GM12873 (cell line): ENCODE data around the gene DFFA.

Source experiments
- TF ChIP-seq, protein P1 (sequence below): IDR thresholded peaks from 2 replicates; pipeline ENCODE4 v1.5.1; 2012; ENCODE audit warnings: low read depth, mild to moderate bottlenecking, moderate library complexity, low read length, control low read depth; ENCODE audit not compliant: insufficient read depth; ENCODE audit errors: missing control alignments

Gene DFFA

DNA sequence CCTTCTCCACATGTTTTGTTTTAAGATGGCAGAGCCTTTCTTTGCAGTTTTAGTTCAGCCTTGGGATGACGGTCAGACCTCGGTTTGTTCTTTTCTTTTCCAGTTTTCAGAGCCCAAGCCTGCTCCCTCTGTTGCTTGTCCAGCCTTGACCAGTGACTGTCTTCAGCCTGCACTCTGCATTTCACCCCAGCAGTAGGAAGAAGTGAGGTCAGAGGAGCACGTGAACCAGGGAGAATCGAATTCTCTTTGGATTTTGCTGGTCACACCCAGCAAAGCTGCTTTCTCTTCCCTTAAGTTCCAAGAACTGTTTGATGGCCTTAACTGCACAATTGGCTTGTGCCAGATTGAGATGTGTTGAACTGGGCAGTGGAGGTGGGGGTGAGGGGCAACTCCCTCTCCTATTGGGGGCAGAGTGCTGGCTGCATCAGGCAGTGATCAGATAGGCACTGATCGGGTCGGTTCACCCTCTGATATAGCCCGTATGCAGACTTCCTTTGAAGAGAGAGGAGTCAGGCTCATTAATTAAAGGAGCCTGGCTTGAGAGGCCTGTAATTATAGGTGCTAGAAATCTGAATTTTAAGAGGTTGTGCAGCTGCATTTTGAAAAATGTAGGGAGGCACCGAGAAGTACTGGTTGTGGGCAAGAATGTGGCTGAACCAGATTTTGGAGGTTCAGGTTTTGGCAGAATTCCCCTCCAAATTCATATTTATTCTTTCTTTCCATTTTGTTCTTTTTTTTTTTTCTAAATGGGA is 44.8 kb upstream of the DFFA start:
- TF ChIP-seq, protein P1, sequence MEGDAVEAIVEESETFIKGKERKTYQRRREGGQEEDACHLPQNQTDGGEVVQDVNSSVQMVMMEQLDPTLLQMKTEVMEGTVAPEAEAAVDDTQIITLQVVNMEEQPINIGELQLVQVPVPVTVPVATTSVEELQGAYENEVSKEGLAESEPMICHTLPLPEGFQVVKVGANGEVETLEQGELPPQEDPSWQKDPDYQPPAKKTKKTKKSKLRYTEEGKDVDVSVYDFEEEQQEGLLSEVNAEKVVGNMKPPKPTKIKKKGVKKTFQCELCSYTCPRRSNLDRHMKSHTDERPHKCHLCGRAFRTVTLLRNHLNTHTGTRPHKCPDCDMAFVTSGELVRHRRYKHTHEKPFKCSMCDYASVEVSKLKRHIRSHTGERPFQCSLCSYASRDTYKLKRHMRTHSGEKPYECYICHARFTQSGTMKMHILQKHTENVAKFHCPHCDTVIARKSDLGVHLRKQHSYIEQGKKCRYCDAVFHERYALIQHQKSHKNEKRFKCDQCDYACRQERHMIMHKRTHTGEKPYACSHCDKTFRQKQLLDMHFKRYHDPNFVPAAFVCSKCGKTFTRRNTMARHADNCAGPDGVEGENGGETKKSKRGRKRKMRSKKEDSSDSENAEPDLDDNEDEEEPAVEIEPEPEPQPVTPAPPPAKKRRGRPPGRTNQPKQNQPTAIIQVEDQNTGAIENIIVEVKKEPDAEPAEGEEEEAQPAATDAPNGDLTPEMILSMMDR, result no peak

DNA sequence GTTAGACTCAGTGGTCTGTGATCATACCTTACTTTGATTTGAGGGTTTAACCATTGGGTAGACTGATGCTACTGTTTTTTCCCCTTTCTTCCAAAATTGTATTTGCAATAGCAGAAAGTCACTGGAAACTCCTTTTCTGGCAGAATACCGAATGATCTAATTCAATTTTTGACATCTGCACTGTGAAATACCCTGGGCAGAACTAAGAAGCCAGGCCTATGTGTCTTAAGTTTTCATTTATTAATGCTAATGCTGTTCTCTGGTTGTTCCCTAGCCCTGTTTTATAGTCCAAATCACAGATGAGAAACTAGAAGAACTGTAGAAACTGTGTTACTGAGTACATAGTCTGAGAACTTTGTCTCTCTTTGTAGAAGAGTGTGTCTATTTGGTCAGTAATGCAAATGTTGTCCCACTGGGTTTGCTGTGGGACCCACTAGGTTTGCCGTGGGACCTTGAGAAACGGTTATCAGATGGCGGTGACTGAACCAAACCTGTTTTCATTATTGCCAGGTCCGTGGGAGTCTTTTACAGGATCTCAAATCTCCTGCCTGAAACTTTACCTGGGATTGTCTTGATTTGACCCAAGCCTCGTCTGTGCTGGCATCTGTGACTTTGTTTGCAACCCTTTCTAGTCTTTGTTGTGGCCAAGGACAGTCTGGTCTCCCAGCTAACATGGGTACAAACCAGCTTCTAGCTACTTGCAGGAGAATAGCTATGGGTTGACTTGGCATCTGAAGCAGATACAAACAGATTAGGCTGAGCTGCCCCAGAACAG is 43.8 kb upstream of the DFFA start:
- TF ChIP-seq, protein P1, result no peak

DNA sequence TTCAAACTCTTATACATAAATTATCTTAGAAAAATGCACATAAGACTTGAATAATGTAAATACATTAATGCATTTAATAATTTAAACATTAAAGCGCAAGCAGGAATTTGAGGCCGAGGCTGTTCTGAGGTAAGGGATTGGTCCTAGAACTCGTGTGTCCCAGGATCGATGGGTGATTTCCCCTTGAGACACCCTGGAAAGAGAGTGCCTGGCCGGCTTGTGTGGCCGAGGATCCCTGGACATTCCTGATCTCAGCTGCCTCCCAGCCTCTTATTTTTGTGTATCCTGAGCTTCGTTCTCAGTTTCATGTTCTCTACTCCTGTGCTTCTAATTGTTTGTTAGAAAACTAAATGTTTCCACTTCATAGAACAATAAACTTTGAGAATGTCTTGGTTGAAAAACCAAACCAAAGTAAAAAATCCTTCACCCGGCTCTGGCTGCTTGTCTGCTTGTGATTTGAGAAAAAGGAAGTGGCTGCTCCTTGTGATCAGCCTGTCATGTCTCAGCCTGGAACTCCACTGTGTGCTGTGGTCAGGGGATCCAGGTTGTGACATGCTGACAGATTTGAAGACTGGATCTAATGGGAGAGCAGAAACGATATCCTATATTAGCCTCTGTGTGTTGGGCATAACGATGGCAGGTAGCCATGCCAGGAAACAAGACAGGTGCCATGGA is 43.1 kb upstream of the DFFA start:
- TF ChIP-seq, protein P1, result no peak

DNA sequence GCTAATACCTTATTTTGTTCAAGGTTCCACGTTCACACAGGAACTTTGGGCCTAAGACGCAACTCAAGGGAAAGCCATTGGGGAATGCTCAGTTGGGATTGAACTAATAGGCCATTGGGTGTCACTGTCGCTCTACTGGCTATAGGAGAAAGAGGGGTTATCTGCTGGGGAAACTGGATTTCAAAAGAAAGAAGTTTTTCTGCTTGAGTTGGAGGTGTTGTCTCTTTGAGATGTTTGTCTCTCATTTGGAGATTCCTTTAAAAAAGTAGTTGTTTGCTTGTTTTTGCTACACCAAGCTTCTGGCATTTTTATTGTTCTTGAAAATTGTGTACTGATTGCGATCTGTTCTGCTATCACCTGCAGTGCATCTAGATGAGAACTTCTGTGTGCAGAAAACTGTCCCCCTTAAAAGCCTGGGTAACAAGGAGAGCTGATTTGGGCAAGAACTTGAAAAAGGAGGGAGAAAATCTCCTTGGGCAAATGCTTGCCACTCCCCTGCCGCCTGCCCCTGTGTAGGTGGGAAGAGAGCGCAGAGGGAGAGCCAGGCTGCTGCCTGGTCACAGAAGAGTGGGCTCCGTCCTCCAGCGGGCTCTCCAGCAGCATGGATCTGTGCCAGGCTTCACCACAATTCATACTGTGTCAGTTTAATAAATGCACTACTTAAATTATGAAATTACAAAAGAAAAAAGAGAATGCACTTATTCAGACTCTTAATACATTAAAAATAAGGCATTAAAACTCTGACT is 42.3 kb upstream of the DFFA start:
- TF ChIP-seq, protein P1, result peak; percentile 58

DNA sequence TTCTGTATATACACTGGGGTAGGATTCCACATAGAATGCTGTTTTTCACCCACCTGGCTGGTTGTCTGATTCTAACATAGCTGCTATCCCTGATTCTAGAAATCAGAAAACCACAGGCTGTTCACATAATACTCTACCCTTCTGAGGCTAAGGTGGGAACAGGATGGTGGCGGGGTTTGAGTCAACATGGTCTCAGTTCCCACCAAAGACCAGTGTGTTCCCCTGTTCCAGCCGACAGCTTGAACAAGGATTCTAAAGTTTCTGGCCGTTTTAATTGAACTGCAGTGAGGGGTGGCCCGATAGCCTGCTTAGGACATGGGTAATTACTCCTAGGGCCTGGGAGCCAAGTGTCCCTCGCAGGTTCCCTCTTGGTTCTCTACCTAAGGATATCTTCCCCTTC is 40.9 kb upstream of the DFFA start:
- TF ChIP-seq, protein P1, result no peak

DNA sequence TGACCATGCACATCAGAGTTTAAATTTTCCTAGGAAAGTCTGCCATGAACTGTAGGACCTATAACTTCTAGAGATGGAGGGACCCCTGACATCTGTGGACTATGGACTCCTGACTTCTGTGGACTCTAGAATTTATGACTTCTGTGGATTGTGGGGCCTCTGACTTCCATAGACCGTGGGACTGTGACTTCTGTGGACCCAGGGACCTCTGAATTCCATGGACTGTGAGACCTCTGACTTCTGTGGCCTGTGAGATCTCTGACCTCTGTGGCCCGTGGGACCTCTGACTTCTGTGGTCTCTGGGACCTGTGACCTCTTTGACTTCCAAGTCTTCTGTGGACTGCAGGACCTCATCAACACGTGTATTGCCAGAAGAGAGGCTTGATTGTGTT is 39.2 kb upstream of the DFFA start:
- TF ChIP-seq, protein P1, result no peak
